HG03066 (cell line): ENCODE measurements around the gene DNAJA4.
"Not testable (repeated sequence)": the region's sequence is repeated elsewhere in the genome, so short reads cannot be mapped to it uniquely, and the experiment has no call there.

Experiments
- ATAC-seq: cut with Tn5 transposase; IDR thresholded peaks from one replicate; pipeline ENCODE4 v1.9.1; 2021; ENCODE audit warnings: low read depth; ENCODE audit not compliant: unreplicated experiment

The DNAJA4 gene

DNA sequence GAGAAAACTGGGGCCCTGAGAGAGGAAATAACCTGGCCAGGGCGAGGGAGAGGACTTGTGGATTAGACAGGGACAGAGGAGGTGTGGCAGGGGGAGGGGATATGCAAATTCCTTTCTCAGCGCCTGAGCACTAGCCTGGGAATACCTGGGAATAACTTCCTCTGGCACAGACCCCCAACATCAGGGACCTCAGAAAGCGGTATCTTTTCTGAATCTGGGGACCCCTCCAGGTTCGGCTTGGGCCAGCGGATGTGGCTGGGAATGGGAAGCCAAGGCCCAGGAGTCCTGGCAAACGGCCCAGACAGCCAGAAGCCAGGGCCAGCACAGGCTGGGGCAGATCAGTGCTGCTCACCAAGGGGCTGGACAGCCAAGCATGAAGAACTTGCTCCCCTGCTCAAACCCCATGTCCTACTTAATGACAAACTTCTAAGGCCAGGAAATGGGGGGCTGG lies 20.8 kb upstream of the DNAJA4 start:
- no peak for ATAC-seq

DNA sequence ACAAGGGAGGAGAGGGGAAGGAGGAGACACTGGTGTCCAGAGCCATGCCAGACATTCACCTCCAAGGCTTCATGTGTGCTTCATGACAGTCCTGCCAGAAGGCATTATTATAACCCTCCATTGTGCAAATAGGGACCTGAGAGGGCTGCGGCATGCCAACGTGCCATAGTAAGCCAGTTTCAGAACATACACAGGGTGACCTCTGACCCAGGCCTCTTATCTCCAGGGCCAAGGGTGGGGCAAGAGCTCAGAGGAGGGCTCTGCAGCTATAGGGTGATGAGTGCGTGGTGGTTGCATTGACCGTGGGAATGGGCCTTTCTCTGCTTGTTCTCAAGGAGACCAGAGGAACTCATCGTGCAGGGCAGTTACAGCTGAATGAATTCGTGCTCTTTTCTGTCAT lies 20.3 kb upstream of the DNAJA4 start:
- ATAC-seq = no peak

DNA sequence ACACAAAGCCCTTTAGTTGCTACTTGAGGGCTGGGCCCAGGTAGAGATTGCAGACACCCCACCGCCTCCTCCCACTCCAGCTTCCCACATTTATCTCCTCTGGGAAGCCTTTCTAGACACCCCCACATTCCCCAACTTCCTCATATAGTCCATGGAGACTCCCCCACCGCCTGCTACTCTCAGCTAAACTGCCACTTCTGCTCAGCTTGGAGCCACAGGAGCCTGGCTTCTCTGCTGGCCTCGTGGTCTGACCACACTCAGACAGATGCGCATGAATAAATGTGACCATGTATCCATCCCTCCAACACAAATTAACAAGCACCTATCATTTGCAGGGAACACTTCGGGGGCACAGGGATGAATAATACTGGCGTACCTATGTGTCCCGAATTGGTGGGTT lies 19.5 kb upstream of the DNAJA4 start:
- ATAC-seq = no peak

DNA sequence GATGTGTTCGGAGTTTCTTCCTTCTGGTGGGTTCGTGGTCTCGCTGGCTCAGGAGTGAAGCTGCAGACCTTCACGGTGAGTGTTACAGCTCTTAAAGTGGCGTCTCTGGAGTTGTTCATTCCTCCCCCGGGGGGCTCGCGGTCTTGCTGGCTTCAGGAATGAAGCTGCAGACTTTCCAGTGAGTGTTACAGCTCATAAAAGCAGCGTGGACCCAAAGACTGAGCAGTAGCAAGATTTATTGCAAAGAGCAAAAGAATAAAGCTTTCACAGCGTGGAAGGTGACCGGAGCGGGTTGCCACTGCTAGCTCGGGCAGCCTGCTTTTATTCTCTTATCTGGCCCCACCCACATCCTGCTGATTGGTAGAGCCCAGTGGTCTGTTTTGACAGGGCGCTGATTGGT lies 19.0 kb upstream of the DNAJA4 start:
- not testable (repeated sequence) for ATAC-seq

DNA sequence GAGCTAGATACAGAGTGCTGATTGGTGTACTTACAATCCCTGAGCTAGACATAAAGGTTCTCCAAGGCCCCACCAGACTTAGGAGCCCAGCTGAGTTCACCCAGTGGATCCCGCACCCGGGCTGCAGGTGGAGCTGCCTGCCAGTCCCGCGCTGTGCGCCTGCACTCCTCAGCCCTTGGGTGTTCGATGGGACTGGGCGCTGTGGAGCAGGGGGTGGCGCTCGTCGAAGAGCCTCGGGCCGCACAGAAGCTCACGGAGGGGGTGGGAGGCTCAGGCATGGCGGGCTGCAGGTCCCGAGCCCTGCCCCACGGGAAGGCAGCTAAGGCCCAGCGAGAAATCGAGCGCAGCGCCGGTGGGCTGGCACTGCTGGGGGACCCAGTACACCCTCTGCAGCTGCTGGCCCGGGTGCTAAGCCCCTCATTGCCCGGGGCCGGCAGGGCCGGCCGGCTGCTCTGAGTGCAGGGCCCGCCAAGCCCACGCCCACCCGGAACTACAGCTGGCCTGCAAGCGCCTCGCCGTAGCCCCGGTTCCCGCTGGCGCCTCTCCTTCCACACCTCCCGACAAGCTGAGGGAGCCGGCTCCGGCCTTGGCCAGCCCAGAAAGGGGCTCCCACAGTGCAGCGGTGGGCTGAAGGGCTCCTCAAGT lies 18.3 kb upstream of the DNAJA4 start:
- ATAC-seq = not testable (repeated sequence)

DNA sequence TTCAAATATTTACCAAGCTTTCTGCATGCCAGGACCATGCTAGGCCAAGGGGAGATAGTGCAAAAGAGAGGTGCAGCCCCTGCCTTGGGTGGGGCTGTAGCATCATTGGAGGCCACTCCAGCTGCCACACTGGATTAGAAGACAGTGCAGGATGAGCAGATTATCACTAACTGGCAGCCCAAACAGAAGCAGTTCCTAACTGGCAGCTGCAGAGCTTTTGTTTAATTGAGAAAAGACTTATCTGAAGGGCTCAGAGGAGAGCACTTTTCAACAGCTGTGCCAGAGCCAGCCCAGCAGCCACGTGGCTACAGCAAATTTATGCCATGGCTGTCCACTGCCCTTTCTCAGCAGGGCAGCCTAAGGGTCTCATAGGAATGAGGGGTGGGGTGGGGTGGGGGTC lies 16.5 kb upstream of the DNAJA4 start:
- ATAC-seq = no peak

DNA sequence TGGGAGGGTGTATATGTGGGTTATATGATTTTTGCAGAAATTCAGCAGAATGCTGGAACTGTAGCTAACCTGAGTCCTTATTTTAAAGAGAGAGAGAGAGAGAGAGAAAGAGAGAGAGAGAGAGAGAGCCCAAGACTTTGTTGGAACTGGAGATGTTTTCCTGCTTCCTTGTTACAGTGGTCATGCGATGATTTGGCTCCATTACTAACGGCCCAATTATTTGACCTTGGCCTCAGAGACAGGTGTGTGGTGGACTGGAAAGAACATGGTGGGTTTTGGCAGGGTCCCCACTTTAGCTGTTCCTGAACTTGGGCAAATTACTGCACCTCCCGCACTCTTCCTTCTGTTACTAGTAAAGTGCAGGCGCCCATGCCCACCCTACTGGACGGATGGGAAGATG lies 15.2 kb upstream of the DNAJA4 start:
- no peak for ATAC-seq

DNA sequence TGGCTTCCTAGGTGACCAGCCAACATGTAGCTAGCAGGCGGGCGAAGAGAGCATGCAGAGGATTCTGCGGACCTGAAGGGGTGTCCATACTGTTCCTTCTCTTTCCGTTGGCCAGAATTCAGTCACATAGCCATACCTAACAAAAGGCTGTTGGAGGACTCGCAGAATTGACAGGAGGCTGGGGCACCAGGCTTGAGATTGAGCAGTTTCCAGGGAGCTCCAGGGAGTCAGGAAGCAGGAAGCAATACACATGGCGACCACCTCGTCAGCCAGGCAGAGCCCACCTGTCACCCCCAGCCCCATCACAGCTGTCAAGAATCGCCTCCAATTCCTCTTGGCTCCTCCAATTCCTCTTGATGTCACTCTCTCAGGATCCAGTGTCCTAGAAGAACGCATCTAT lies 13.2 kb upstream of the DNAJA4 start:
- no peak for ATAC-seq

DNA sequence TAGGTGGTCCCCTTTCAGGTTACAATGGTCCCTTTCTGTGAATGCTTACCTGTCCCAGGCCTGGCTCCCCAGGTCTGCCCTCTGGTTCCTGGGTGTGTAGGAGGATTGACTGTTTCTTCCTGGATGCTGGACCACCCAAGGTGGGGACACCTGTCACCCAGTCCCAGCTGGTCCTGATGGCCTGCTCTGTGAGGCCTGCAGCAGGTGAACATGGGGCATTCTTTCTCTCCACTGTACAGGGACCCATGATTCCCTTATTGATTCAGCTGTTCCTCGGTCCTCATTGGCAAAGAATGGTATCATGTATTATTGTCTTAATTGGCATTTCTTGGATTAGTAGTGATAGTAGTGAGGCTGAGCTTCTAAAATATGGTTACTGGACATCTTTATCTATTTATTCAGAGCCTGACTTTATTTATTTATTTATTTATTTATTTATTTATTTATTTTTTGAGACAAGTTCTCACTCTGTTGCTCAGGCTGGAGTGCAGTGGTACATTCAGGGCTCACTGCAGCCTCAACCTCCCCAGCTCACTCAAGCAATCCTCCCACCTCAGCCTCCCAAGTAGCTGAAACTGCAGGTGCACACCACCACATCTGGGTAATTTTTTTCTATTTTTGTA lies 8.8 kb upstream of the DNAJA4 start:
- no peak for ATAC-seq

DNA sequence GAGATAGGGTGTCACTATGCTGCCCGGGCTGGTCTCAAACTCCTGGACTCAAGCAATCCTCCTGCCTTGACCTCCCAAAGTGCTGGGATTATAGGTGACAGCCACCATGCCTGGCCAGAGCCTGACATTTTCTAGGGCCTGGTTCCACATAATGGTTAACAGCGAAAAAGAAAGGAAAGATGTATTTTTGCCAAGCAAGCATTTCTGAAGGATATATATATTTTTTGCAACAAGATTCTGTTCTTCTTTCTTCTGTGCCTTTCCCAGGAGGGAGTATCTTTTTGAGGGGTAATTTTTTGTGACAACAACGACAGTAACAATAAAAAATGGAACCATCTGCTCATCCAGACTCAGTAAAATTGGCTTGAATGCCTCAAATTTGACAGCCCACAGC lies 8.3 kb upstream of the DNAJA4 start:
- no peak for ATAC-seq

DNA sequence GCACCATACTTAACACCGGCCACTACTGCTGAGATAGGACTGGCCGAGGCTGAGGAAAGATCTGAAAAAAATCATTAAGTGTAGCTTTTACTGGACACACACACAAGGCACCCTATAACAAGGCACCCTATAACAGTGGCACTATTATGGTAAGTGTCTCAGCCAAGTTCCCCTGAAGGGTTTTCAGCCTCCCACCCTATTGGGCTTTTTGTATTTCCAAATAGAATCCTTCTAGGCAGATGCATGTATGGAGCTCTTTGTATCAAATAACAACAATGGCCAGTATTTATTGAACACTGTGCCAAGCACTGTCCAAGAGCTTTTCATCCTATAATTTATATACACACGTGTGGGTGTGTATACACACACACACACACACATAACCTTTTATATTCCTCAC lies 6.7 kb upstream of the DNAJA4 start:
- ATAC-seq = no peak

DNA sequence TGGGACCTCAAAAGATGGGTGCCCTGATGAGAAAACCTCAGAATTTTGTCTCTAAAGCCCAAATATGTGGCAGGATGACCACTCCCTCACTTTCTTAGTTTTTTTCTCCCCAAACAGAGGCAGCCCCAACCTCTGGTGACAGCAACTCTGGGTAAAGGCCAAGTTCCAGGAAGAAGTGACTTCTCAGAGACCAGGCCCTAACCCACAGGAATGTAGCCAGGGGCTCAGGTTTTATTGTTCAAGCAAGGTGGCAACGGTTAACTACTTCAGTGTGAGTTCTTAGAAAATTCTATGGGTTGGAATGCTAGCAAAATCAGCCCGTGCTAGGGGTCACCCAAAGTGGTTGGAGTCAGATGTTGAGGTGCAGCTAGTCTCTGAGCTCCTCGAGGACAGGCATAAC lies 5.1 kb upstream of the DNAJA4 start:
- no peak for ATAC-seq

DNA sequence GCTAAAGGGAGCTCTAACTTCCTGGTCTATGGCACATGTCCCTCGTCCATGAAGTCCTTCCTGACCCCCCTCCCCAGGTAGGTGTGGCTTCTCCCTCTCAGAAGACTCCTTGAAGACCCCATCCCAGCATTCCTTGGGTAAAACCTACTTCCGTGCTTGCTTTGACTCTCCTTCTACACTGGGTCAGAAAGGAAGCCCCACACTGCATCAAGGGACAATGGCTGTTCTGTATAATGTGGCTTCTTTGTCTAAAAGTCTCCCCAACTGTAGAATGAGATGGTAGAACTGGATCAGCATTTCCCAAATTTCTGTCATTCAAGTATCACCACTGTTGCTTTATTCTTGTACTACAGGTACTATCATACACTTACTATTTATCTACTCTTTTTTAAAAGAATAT lies 3.9 kb upstream of the DNAJA4 start:
- no peak for ATAC-seq

DNA sequence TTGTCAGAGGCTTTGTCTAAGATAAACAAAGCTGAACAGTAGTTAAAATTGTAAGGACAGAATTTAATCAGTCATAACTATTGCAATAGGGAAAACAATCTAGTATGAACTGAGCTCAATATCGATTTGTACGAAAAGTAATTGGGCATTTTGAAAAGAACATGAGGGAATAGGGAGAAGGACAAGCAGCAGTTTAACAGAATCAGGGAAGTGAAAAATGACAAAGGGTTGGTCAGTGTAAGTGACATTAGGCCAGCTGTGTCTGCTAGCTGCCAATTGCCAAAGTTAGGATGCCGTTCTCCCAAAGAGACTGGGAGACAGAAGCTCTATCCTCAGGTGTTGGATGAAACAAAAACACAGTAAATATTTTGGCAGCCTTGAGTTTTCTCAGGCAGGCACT lies 3.3 kb upstream of the DNAJA4 start:
- ATAC-seq = no peak

DNA sequence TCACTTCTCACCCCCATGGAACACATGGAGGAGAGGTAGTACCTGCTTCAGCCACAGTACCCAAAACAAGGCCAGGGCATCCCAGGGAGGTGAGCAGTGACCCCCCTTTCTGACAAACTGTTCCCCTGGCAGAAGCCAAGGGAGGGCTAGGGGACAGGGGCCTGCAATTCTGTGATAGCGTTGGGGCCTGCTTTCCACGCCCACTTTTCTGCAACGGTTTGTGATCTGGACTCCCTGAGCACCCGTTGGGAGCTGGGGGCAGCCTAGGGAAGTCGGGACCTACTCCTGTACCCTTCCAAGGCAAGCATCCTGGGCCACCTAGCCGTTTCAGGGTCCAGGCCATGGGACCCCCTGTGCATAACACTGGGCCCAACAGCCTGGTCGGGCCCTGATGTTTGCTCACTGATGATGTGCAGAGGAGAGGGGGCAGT lies 996 bp upstream of the DNAJA4 start:
- no peak for ATAC-seq

DNA sequence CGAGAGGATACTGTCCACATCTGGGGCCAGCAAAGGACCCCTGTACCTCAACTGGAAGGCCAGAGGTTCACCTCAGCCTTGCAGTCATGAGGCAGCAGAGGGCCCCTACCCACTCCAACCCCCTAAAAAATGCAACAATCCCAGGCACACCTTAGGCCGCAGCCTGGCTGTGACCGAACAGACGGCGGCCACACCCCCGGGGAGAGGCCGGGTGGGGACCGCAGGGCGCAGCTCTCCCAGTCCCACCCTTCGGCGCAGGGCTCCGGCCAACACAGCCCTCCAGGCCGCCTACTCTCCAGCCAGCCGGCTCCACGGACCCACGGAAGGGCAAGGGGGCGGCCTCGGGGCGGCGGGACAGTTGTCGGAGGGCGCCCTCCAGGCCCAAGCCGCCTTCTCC lies 457 bp upstream of the DNAJA4 start:
- ATAC-seq = no peak

DNA sequence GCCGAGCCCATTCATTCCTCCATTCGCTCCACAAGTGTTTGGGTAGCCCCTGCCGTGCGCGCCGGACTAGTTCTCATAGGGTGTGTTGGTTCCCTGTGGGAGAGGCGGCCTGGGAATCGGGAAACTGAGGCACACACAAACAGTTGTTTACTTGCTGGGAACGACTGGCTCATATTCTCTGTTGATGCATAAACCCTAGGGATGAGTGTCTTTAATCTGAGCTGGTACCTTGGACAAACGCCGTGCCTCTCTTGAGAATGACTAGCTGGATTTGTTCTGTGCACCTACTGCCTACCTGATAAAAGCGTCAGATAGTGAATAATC lies 737 bp downstream of the DNAJA4 start:
- no peak for ATAC-seq

DNA sequence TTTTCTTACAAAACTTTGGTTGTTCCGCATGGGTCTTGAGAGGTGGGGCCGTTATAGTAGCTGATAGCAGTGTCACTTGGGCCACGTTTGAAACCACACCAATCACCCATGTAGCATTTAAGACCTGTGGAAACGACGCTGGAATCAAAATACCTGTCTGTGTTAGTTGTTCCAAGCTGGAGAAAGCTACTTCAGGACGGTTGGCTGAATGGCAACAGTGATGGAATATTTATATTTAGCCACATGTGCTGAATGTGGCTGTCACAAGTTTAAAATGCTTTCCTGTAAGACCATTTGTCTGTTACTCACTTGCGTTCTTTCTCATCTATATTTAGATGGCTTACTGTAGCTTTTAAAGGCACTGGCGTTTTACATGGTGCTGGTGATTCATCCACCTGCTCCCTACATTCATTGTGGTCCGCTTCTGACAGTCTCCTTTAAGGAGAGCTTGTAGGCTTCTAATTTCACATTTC lies 1.4 kb downstream of the DNAJA4 start:
- ATAC-seq = no peak

DNA sequence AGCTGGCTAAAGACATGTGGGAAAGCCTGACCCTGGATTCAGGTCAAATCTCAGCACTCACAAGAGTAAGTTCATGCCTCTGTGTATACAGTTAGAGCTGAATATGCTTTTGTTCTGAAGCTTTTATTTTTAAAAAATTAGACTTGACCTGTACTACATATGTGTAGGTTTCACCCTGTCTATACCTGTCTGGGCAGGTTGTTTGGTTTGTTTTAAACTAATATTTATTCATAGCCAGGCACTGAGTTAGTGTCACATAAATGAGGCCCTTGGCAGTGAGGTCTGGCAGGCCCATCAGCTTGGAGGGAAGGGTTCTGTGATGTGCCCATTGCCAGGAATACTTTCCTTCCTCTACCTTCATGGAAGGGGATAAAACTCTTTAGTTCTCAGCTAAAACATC lies 1.9 kb downstream of the DNAJA4 start:
- ATAC-seq = no peak

DNA sequence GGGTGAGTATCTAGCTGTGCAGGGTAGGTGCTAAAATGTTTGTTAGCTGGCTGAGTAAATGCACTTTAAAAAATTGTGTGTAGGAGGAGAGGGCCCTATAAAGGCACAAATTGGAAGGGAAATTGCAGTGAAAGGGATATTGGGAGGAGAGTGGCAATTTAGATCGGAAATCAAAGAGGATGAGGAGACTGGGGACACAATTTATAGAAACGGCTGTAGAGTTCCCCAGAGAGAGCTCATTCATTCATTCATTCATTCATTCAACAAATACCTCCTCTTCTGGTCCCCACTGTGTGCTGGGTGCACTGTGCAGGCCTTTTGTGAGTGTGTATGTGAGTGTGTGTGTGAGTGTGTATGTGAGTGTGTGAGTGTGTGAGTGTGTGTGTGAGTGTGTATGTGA lies 2.4 kb downstream of the DNAJA4 start:
- ATAC-seq = no peak

DNA sequence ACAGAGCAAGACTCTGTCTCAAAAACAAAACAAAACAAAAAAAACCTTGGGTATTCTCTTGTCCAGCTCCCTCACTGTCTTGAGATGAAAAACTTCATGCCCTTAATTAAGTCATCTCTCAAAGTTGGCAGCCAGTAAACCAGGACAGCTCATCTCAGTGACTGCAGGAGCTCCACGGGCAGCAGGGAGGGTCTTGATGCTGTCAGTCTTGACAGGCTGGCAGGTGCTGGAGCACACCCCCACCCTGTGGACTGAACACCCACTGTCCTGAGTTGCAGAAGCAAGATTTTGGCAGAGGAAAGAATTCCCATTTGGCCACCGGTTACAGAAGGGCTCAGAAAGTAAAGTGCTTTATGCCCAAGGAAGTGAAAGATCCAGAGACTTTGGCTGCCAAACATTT lies 8.0 kb downstream of the DNAJA4 start:
- ATAC-seq = no peak

DNA sequence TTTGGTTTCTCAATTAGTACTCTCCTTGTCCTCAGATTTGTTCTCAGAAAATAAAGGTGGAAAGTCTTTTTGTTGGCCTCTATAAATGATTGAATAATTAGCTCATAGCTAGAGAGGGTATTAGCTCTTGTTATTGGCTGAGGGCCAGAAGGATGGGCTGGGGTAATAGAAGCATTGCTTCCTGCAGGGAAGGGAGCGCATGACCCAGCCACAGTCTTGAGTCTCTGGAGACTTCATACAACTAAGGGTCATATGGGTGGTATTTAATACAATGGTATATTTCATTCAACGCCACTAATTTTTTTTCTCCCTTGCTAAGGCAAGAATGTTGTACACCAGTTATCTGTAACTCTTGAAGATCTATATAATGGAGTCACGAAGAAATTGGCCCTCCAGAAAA lies 8.4 kb downstream of the DNAJA4 start:
- ATAC-seq = no peak

DNA sequence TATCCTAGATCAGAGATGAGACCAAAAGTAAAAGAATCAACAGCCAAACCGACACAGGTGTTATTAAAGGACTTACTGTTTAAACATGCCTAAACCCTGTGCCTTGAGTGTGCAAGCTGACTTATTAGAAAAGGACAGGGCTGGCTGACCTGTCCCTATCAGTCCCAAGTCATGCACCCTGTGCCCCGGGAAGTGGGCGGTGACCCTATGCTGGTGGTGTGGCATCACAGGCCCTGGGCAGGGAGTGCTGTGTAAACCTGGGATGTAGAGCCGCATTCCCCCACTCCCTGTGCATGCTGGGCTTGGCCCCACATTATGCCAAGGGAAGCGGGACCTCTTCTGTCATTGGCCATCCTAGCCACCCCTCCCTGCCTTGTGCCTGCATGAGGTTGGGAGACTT lies 10.6 kb downstream of the DNAJA4 start:
- ATAC-seq = no peak
